Neural cell (in vitro differentiated cells): ENCODE results near the gene MALRD1. TPM values are rescaled to one million over a fixed set of nuclear protein-coding genes. Genes with fewer than 3 reads are reported as not detected.

ENCODE experiments used
- H2AFZ ChIP-seq: fragments of 200-600, 300-800 bp; sonication (generic), shearing (Covaris generic); 2 replicates; pipeline ENCODE4 v1.6.0; 2014; ENCODE audit warnings: low read depth, mild to moderate bottlenecking, antibody characterized with exemption, low read length, moderate library complexity
- H3F3A ChIP-seq: fragments of 200-600 bp; shearing (Covaris generic); 2 replicates; pipeline ENCODE4 v1.6.1; 2016; ENCODE audit warnings: mild to moderate bottlenecking, moderate library complexity, mixed read lengths, antibody characterized with exemption, low read length; ENCODE audit not compliant: insufficient read depth, poor library complexity, severe bottlenecking
- H3K27ac ChIP-seq: fragments of 200-600, 300-800 bp; sonication (generic), shearing (Covaris generic); 2 replicates; pipeline ENCODE4 v1.5.1; 2014; ENCODE audit warnings: mild to moderate bottlenecking, low read length, moderate library complexity
- H3K27me3 ChIP-seq: fragments of 300-800, 200-600 bp; sonication (generic), shearing (Covaris generic); 2 replicates; pipeline ENCODE4 v1.6.0; 2014; ENCODE audit warnings: mild to moderate bottlenecking, low read depth, low read length, moderate library complexity; ENCODE audit not compliant: insufficient read depth
- H3K36me3 ChIP-seq: fragments of 300-800, 200-600 bp; sonication (generic), shearing (Covaris generic); 2 replicates; pipeline ENCODE4 v1.5.1; 2014; ENCODE audit warnings: mild to moderate bottlenecking, antibody characterized with exemption, low read length, moderate library complexity; ENCODE audit not compliant: insufficient read depth
- H3K4me2 ChIP-seq: fragments of 300-800, 200-600 bp; sonication (generic), shearing (Covaris generic); 2 replicates; pipeline ENCODE4 v1.6.0; 2014; ENCODE audit warnings: mild to moderate bottlenecking, low read length
- H3K4me3 ChIP-seq: fragments of 300-800, 200-600 bp; sonication (generic), shearing (Covaris generic); 2 replicates; pipeline ENCODE4 v1.5.1; 2014; ENCODE audit warnings: mild to moderate bottlenecking, low read length, moderate library complexity
- H3K79me2 ChIP-seq: fragments of 200-600 bp; shearing (Covaris generic); replicated peaks from 2 replicates; pipeline ENCODE4 v1.6.0; 2014; ENCODE audit warnings: mild to moderate bottlenecking, low read length, moderate library complexity; ENCODE audit not compliant: insufficient read depth
- H3K9ac ChIP-seq: fragments of 300-800, 200-600 bp; sonication (generic), shearing (Covaris generic); 2 replicates; pipeline ENCODE4 v1.6.1; 2016; ENCODE audit warnings: mild to moderate bottlenecking, low read length, mixed read lengths
- H3K9me2 ChIP-seq: fragments of 200-600 bp; shearing (Covaris generic); 2 replicates; pipeline ENCODE4 v1.6.1; 2016; ENCODE audit warnings: mild to moderate bottlenecking, low read length, mixed read lengths; ENCODE audit not compliant: insufficient read depth
- H3K9me3 ChIP-seq: fragments of 200-600, 300-800 bp; sonication (generic), shearing (Covaris generic); 2 replicates; pipeline ENCODE4 v1.6.1; 2016; ENCODE audit warnings: mild to moderate bottlenecking, mixed run types, low read length, moderate library complexity, mixed read lengths
- H4K20me1 ChIP-seq: fragments of 200-600 bp; shearing (Covaris generic); 2 replicates; pipeline ENCODE4 v1.6.1; 2016; ENCODE audit warnings: mild to moderate bottlenecking, mixed run types; ENCODE audit not compliant: insufficient read depth
- CTCF ChIP-seq: fragments of 450-650 bp; IDR thresholded peaks from 2 replicates; pipeline ENCODE4 v1.5.1; 2014; ENCODE audit warnings: antibody characterized with exemption, mild to moderate bottlenecking, moderate library complexity; ENCODE audit not compliant: poor library complexity, severe bottlenecking
- EP300 ChIP-seq: fragments of 450-650 bp; conservative IDR thresholded peaks from 2 replicates; pipeline ENCODE4 v1.6.1; 2014; ENCODE audit warnings: antibody characterized with exemption, mild to moderate bottlenecking, moderate library complexity; ENCODE audit not compliant: poor library complexity, severe bottlenecking
- EZH2 ChIP-seq: fragments of 200-600, 300-800 bp; shearing (Covaris generic), sonication (generic); IDR thresholded peaks from 2 replicates; pipeline ENCODE4 v1.6.1; 2014; ENCODE audit warnings: antibody characterized with exemption, low read length, borderline replicate concordance, mild to moderate bottlenecking; ENCODE audit not compliant: insufficient read depth, poor library complexity, severe bottlenecking
- MXI1 ChIP-seq: fragments of 450-650 bp; conservative IDR thresholded peaks from 2 replicates; pipeline ENCODE4 v1.6.1; 2014; ENCODE audit warnings: antibody characterized with exemption, mild to moderate bottlenecking; ENCODE audit not compliant: poor library complexity, severe bottlenecking
- POLR2AphosphoS5 ChIP-seq: IDR thresholded peaks from 2 replicates; pipeline ENCODE4 v1.6.1; 2012
- RAD21 ChIP-seq: fragments of 450-650 bp; conservative IDR thresholded peaks from 2 replicates; pipeline ENCODE4 v1.6.1; 2014; ENCODE audit warnings: antibody characterized with exemption, mild to moderate bottlenecking, moderate library complexity
- REST ChIP-seq: IDR thresholded peaks from 2 replicates; pipeline ENCODE4 v1.6.1; 2012; ENCODE audit warnings: borderline replicate concordance
- SMC3 ChIP-seq: fragments of 450-650 bp; conservative IDR thresholded peaks from 2 replicates; pipeline ENCODE4 v1.6.1; 2014; ENCODE audit warnings: antibody characterized with exemption, mild to moderate bottlenecking, moderate library complexity; ENCODE audit not compliant: poor library complexity
- TAF1 ChIP-seq: IDR thresholded peaks from 2 replicates; pipeline ENCODE4 v1.6.1; 2012; ENCODE audit warnings: low read depth
- polyA plus RNA-seq: library from polyadenylated mRNA; depleted of rRNA; stranded (reverse); fragments of >200 nt; gene quantifications from 2 replicates; pipeline ENCODE4 v1.2.3, GENCODE V29; 2014

The MALRD1 gene
- polyA plus RNA-seq, 1 donor from 2014 or later: 0.21 TPM

- H3F3A ChIP-seq: no peaks in the 10 kb centered on the region
- no peak overlapping the region for H3K9ac ChIP-seq
- TF ChIP-seq REST (no peak), MXI1 (no peak), RAD21 (no peak), SMC3 (no peak), EP300 (peak; percentile 62), POLR2AphosphoS5 (no peak), EZH2 (no peak)
Measured at GRCh38 chr10:19531324-19531723, 482.7 kb downstream of the MALRD1 start.

GRCh38 chr10:19532411-19532810, 483.8 kb downstream of the MALRD1 start:
- TF ChIP-seq CTCF (no peak), POLR2AphosphoS5 (no peak), EP300 (no peak), EZH2 (no peak), SMC3 (no peak), RAD21 (no peak), TAF1 (no peak), REST (no peak), MXI1 (no peak)

More at GRCh38 chr10:19531324-19531723, 482.7 kb downstream of the MALRD1 start:
- Histone ChIP-seq H4K20me1 (no peaks in the 10 kb centered on the region), H3K79me2 (no peaks in the 10 kb centered on the region), H3K27ac (peak overlapping the region; percentile 5), H3K9me2 (no peaks in the 10 kb centered on the region), H3K36me3 (no peaks in the 10 kb centered on the region), H3K4me3 (no peak overlapping the region), H3K4me2 (no peak overlapping the region), H2AFZ (no peak overlapping the region), H3K27me3 (no peaks in the 10 kb centered on the region), H3K9me3 (no peaks in the 10 kb centered on the region)

More at GRCh38 chr10:19532411-19532810, 483.8 kb downstream of the MALRD1 start:
- Histone ChIP-seq H3K4me2 (no peak overlapping the region), H2AFZ (no peak overlapping the region), H3K27ac (no peak overlapping the region), H3K9ac (no peak overlapping the region), H3K36me3 (no peaks in the 10 kb centered on the region), H4K20me1 (no peaks in the 10 kb centered on the region), H3K27me3 (no peaks in the 10 kb centered on the region), H3K4me3 (no peak overlapping the region), H3K9me3 (no peaks in the 10 kb centered on the region), H3K9me2 (no peaks in the 10 kb centered on the region), H3F3A (no peaks in the 10 kb centered on the region), H3K79me2 (no peaks in the 10 kb centered on the region)
